Astrocyte of the spinal cord (primary cell): ENCODE data around the gene SLC41A2.

Experiments
- DNase-seq: peaks from one replicate; pipeline ENCODE4 v3.0.0; 2011; ENCODE audit warnings: low read depth, low spot score
- H3K4me3 ChIP-seq: 2 replicates; pipeline ENCODE4 v1.5.1; 2011; ENCODE audit warnings: low read depth, mild to moderate bottlenecking, low read length, moderate library complexity
- in situ Hi-C: cut with HindIII; loops from 2 replicates; pipeline ENCODE4 v1.10.0; 2017; ENCODE audit warnings: low sequenced_read_pairs
- TF ChIP-seq, protein P1 (sequence below): IDR thresholded peaks from 2 replicates; pipeline ENCODE4 v1.5.1; 2012; ENCODE audit warnings: low read depth, mild to moderate bottlenecking, low read length, inconsistent platforms

SLC41A2 gene

DNA sequence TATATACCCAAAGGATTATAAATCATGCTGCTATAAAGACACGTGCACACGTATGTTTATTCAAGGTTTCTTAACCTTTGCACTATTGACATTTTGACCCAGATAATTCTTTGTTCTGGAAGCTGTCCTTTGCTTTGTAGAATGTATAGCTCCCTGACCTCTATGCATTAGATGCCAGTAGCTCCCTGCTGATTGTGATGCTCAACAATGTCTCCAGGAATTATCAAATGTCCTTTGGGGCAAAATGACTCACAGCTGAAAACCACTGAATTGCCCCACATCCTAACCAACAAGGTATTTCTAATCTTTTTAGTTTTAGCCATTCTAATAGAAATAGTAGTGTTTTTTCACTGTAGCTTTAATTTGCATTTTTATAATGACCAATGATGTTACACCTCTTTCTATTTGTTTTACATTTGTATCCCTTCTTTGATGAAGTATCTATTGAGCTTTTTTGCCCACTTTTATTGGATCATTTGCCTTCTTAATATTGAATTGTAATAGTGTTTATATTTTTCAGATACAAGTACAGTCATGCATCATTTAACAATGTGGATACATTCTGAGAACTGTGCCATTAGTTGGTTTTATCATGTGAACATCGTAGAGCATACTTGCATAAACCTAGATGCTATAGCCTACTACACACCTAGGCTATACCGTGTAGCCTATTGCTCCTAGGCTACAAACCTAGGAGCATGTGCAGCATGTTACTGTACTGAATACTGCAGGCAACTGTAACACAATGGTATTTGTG lies 17.7 kb upstream of the SLC41A2 start:
- in situ Hi-C loops, result no loop called here
- no peak overlapping the region for H3K4me3 ChIP-seq
- TF ChIP-seq, protein P1, sequence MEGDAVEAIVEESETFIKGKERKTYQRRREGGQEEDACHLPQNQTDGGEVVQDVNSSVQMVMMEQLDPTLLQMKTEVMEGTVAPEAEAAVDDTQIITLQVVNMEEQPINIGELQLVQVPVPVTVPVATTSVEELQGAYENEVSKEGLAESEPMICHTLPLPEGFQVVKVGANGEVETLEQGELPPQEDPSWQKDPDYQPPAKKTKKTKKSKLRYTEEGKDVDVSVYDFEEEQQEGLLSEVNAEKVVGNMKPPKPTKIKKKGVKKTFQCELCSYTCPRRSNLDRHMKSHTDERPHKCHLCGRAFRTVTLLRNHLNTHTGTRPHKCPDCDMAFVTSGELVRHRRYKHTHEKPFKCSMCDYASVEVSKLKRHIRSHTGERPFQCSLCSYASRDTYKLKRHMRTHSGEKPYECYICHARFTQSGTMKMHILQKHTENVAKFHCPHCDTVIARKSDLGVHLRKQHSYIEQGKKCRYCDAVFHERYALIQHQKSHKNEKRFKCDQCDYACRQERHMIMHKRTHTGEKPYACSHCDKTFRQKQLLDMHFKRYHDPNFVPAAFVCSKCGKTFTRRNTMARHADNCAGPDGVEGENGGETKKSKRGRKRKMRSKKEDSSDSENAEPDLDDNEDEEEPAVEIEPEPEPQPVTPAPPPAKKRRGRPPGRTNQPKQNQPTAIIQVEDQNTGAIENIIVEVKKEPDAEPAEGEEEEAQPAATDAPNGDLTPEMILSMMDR, result no peak
- DNase-seq, result peak; percentile 33

DNA sequence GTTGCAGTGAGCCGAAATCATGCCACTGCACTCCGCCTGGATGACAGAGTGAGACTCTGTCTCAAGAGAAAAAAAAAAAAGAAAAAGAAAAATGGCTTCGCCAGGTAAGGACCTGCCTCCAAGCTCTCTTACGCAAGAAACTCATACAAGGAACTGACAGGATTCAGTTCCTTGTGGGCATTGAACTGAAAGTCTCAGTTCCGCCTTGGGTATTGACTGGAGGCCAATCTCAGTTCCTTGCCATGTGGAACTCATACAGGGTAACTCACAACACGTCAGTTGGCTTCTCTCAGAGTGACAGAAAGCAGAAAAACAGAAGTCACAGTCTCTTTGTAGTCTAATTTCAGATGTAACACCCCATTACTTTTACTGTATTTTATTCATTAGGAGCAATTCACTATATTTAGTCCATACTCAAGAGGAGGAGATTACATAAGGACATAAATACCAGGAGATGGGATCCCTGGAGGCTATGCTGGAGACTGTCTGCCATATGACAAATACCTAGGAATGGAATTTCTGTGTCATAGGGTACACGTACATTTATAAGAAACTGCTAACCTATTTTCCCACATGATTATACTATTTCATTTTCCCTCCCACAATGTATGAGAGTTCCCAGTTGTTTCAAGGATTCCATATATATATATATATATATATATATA lies 16.7 kb upstream of the SLC41A2 start:
- no peak overlapping the region for H3K4me3 ChIP-seq
- in situ Hi-C loops, result no loop called here
- no peak for DNase-seq
- TF ChIP-seq, protein P1, result no peak

DNA sequence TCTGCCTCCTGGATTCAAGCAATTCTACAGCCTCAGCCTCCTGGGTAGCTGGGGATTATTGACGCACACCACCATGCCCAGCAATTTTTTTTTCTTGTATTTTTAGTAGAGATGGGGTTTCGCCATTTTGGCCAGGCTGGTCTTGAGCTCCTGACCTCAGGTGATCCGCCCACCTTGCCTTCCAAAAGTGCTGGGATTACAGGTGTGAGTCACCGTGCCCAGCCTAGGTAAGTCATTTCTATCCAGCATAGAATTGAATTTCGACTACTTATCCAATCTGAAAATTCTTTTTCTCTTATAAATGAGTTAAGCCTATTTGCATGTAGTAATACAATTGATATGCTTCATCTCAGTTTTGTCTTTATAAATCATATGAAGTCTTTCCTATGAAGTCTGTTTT lies 15.2 kb upstream of the SLC41A2 start:
- no peak overlapping the region for H3K4me3 ChIP-seq
- TF ChIP-seq, protein P1, result no peak
- in situ Hi-C loops, result no loop called here
- DNase-seq, result no peak

DNA sequence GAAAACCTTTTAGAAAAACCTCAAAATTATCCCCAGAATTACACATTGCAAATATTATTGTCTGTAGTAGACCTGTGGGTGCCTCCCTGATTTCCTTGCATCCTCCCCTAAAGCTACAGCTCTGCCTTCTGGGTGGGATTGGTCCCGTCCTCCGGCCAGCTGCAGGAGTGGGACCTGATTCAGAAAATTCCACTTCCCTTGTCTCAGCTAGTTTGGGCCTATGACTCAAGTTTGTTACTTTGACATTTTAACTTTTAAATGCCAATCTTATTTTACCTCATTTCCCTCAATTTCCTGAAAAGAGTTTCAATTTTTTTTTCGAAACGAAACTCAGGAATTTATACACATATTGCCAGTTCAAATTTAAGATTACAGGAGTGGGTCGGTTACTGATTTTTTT lies 13.2 kb upstream of the SLC41A2 start:
- in situ Hi-C loops, result no loop called here
- TF ChIP-seq, protein P1, result no peak
- DNase-seq, result no peak
- H3K4me3 ChIP-seq, result no peak overlapping the region

DNA sequence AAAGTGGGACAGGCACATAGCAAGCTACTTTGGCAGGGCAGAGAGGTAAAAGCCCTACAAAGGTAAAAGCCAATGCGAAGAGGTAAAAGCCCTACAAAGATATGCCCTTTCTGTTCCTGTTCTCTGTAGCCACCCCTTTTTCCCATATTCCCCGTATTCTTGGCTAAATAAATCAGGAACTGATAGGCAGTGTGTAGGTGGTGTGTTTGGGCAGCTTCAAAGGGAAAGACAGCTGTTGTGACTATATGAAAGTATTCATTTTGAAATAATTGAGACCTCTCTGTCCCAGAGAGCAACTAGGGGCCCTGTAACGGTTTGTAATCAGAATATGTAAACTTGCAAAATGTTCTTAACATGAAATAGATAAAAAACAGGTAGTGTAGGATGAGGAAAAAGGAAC lies 11.3 kb upstream of the SLC41A2 start:
- TF ChIP-seq, protein P1, result no peak
- no peak overlapping the region for H3K4me3 ChIP-seq
- in situ Hi-C loops, result no loop called here
- no peak for DNase-seq

DNA sequence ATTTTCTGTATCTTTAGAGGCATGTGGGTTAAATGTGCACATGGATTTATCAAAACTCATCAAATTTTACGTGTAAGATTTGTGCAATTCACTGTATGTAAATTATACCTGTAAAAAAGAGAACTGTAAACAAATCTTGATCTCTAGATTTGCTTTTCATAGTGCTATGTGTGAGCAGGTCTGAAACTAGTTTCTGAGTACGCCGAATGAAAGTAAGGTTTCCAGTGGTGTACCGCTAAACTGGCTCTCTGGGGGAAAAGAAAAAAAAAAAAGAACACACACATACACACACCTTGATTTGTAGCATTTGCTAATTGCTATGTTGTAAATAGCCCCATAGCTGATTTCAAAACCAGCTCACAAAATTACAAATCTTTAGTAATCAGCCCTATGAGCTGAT lies 8.6 kb upstream of the SLC41A2 start:
- H3K4me3 ChIP-seq, result no peak overlapping the region
- no peak for DNase-seq
- in situ Hi-C loops, result no loop called here
- TF ChIP-seq, protein P1, result no peak
